Epithelial cell of prostate (primary cell): ENCODE data around the gene KRTAP17-1.
"Not testable (repeated sequence)": the region's sequence is repeated elsewhere in the genome, so short reads cannot be mapped to it uniquely, and the experiment has no call there.

Source experiments
- DNase-seq: peaks from one replicate; pipeline ENCODE4 v3.0.0-alpha.2; 2011; ENCODE audit warnings: low read depth, low spot score
- H3K27ac ChIP-seq: fragments of 450-650 bp; 2 replicates; pipeline ENCODE4 v1.5.1; 2017; ENCODE audit warnings: mild to moderate bottlenecking

The KRTAP17-1 gene

GRCh38 chr17:41308251-41308917, 7.1 kb downstream of the KRTAP17-1 start:
- DNase-seq: no peak
- no peak overlapping the region for H3K27ac ChIP-seq

- DNase-seq: no peak
- no peak overlapping the region for H3K27ac ChIP-seq
Measured at GRCh38 chr17:41307647-41308046, 7.9 kb downstream of the KRTAP17-1 start.

DNA sequence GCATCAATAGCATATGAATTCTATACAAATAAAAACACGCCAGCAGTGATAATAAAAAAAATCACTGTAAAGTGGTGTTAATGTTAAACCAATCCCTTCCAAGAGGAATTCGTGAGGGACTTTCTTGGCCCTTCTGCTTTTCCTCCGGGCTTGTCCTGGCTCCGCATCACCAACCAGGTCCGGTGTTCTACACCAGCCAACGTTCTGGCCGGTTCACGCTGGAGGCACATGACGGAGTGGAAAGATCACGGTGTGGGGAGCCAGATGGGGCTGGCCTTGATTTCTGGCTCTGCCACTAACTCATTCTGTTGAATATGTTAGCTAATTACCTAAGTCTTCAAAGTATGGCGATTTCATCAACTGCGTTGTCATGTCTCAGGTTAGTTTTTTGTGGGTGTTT, 11.4 kb downstream of the KRTAP17-1 start:
- H3K27ac ChIP-seq: no peak overlapping the region
- DNase-seq: no peak

DNA sequence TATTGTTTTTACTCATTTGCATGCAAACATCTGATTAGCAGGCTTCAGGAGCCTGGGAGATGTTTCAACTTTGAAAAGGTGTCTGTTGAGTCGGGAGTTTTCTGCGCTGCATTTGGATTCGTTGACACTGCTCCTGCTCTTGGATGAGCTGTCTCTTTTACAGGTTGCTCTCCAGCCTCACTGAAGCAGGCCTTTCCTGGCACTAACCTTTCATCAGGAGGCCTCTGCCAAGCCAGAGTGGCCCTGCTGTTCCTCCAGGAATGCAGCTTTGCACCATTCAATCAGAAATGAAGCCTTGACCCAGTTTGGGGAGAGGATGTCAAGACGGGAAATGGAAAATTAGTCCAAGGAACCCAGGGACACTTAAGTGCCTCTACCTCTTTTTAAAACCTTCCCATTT, 12.5 kb downstream of the KRTAP17-1 start:
- H3K27ac ChIP-seq: no peak overlapping the region
- no peak for DNase-seq

GRCh38 chr17:41301916-41302901, 13.3 kb downstream of the KRTAP17-1 start, which contains the start of gene KRTAP29-1:
TSS of gene KRTAP29-1 (minus strand) at chr17:41302851. CDS start at chr17:41302851, 0 bp downstream.
- peak within 1 kb of the TSS; percentile 82 for H3K27ac ChIP-seq
- DNase-seq: no peak

DNA sequence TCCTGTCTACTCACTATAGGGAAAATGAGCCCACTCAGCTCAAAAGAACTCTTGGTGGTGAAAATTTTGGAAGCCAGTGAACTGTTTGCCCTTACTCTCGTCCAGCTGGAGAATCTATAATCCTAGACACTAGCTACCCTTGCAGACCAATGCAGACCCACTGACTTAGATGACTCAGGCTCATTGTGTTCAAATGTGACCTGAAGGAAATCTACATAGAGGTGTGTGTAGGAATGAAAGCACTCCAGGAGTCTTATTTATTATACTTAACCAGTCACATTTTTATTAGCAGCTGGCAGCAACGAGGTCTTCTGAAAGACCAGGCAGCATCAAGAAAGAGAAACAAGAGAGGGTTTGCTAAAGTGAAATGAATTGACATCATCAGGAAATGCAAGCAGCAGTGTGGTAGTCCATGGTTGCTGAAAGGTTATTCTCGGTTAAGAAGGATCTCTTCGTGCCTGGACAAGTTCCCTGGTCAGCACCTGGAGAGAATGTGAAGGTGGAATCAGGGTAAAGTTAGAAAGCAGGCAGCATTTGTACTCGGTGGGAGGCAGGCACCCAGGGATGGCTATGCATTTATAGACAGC, 14.2 kb downstream of the KRTAP17-1 start:
- peak overlapping the region; percentile 82 for H3K27ac ChIP-seq
- DNase-seq: peak; percentile 48

DNA sequence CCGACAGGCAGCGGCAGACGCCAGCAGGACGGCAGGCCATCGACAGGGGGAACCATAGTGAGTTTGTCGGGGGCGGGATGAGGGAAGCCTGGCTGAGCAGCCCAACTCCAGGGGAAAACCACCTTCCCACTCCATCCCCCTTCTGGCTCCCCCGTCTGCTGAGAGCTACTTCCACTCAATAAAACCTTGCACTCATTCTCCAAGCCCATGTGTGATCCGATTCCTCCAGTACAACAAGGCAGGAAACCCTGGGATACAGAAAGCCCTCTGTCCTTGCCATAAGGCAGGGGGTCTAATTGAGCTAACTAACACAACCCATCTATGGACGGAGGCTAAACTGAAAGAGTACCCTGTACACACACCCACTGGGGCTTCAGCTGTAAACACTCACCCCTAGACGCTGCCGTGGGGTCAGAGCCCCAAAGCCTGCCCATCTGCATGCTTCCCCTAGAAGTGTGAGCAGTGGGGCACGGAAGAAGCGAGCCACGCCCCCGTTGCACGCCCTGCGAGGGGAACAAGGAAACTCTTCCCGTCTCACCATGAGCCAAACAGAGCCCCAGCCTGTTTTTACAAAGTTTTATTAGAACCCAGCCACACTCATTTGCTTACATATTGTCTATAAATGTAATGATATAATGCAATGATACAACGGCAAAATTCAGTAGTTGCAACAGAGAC, 16.9 kb downstream of the KRTAP17-1 start:
- no peak for DNase-seq
- no peak overlapping the region for H3K27ac ChIP-seq

GRCh38 chr17:41296846-41297245, 18.7 kb downstream of the KRTAP17-1 start:
- DNase-seq: no peak
- no peak overlapping the region for H3K27ac ChIP-seq

GRCh38 chr17:41294016-41294415, 21.5 kb downstream of the KRTAP17-1 start:
- no peak overlapping the region for H3K27ac ChIP-seq
- DNase-seq: no peak

GRCh38 chr17:41287050-41287449, 28.5 kb downstream of the KRTAP17-1 start:
- DNase-seq: no peak
- H3K27ac ChIP-seq: no peak overlapping the region

DNA sequence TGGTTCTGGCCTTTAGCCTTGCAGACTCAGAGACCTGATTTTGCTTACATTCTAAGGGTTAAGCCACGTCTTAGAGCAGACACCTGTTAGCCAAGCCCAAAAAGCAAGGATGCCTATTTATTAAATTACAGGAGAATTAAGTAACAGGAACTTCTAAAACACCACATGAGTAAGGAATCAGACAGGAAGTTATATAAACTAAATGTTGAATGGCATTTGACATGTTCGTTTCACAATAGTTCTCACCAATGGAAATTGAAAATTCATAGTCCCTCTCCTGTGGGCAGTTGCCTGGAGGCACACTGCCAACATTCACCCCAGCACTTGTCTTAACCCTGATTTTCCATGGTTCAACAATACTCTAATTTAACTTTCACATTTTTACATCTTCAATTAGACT, 31.0 kb downstream of the KRTAP17-1 start:
- no peak for DNase-seq
- H3K27ac ChIP-seq: no peak overlapping the region

GRCh38 chr17:41284043-41284442, 31.5 kb downstream of the KRTAP17-1 start:
- no peak overlapping the region for H3K27ac ChIP-seq
- no peak for DNase-seq

DNA sequence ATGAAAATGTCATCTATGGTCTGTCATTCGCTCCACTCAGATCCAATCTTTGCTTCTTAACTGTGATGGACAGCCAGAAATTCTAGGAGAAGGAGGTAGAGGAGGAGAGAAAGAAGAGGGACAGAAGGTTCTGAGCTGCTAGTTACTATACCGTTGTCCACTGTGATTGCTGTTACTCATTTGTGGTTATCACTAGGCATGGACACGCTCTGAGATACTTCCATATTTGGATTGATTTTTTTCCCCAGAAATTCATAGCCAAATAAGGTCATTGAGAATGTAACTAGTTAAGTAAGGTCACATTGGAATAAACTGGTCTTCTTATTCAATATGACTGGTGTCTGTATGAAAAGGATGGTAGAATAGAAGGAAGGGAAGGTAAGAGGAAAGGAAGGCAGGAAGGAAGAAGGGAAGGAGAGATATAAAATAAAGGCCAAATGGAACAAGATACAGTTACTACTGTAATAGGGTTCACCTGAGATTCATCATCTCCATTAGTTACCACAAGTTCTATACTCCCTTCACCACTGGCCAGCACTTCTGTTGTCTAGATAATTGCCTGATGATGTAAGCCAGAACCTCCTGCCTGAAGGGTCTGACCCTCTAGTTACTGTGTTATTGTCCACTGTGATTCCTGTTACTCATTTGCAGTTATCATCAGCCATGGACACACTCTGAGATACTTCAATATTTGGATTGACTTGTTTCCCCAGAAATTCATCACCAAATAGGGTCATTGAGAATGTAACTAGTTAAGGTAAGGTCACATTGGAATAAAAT, 37.1 kb downstream of the KRTAP17-1 start:
- no peak for DNase-seq
- no peak overlapping the region for H3K27ac ChIP-seq

GRCh38 chr17:41275648-41276190, 39.8 kb downstream of the KRTAP17-1 start, which contains the start of gene KRTAP9-7:
TSS of gene KRTAP9-7 (plus strand) at chr17:41275698. CDS start at chr17:41275698, 0 bp downstream.
- H3K27ac ChIP-seq, DNase-seq: not testable (repeated sequence)

DNA sequence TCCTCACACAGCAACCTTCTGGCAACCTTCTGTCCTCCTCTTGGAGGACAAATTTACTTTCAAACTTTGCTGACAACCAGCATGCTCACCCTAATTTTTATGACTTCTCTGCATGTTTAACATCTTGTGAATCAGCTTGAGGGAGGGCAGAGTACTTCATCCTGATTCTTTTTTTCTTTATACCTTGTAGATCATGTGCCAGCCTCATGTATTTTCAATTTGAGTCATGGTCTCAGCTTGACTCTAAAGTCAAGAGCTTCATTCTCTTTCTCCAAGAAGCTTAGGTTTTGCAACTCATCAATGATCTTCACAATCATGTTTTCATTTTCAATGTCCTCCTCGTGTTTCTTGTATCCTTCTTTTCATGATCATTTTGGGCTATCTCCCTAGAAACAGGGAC, 43.7 kb downstream of the KRTAP17-1 start:
- no peak for DNase-seq
- no peak overlapping the region for H3K27ac ChIP-seq

DNA sequence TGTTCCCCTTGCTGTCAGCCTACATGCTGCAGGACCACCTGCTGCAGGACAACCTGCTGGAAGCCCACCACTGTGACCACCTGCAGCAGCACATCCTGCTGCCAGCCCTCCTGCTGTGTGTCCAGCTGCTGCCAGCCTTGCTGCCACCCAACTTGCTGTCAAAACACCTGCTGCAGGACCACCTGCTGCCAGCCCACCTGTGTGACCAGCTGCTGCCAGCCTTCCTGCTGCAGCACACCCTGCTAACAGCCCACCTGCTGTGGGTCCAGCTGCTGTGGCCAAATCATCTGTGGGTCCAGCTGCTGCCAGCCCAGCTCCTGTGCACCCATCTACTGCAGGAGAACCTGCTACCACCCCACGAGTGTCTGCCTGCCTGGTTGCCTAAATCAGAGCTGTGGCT, 44.2 kb downstream of the KRTAP17-1 start:
- not testable (repeated sequence) for DNase-seq, H3K27ac ChIP-seq

- H3K27ac ChIP-seq: no peak overlapping the region
- no peak for DNase-seq
Measured at GRCh38 chr17:41267711-41268110, 47.8 kb downstream of the KRTAP17-1 start.

DNA sequence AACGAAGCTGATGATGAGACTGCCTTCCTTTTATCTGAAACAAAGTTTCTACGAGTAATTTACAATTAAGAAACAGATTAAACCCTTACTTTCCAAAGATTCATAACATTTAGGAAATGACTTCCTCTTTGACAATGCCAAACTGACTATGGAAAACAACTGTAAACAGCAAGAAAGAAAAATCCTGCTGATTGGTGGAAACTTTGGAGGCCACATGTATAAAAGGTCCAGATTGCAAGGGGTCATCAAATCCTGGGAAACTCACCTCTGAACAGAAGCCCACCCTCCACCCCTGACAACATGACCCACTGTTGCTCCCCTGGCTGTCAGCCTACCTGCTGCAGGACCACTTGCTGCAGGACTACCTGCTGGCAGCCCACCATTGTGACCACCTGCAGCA, 50.4 kb downstream of the KRTAP17-1 start, which contains the start of gene KRTAP9-6:
TSS of gene KRTAP9-6 (plus strand) at position 301 of the 400 bp plus-strand sequence. CDS start at position 301, 0 bp downstream.
- no peak for DNase-seq
- H3K27ac ChIP-seq: no peak within 1 kb of the TSS
